HG03103 (cell line): ENCODE measurements around the gene HOXA3.
A peak's percentile ranks its signal among the peaks of the same experiment; 100 is the strongest.

Experiments
- ATAC-seq: cut with Tn5 transposase; IDR thresholded peaks from one replicate; pipeline ENCODE4 v1.9.1; 2021; ENCODE audit warnings: low read depth; ENCODE audit not compliant: unreplicated experiment

HOXA3 gene

DNA sequence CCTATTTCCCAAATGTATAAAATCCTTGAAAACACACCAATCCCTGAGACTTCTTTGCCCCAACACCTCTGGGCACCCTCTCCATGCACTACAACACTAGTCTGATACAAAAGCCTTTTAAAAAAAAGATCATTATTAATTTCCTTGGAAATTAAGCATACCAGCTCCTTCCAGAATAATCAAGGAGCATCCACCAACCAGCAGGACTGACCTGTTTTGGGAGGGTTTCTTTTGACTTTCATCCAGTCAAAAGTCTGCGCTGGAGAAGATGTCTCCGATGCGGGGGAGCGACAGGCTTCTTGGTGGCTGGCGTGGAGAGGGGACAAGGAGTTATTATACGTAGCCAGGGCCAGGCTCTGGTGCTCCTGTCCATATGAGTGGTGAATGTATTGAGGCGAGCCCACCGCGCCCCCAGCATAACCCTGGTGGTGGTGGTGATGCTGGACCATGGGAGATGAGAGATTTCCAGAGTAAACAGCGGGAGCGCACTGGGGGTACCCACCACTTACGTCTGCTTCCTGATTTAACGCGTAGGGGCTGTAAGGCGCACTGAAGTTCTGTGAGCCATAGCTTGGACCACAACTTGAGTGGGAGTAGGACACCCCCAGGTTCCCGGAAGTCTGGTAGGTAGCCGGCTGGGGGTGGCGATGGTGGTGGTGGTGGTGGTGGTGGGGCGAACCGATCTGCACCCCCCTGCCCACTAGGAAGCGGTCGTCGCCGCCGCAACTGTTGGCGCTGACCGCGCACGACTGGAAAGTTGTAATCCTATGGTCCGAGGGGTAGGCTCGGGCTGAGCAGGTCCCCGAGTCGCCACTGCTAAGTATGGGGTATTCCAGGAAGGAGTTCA lies 57.1 kb downstream of the HOXA3 start:
- no peak for ATAC-seq

DNA sequence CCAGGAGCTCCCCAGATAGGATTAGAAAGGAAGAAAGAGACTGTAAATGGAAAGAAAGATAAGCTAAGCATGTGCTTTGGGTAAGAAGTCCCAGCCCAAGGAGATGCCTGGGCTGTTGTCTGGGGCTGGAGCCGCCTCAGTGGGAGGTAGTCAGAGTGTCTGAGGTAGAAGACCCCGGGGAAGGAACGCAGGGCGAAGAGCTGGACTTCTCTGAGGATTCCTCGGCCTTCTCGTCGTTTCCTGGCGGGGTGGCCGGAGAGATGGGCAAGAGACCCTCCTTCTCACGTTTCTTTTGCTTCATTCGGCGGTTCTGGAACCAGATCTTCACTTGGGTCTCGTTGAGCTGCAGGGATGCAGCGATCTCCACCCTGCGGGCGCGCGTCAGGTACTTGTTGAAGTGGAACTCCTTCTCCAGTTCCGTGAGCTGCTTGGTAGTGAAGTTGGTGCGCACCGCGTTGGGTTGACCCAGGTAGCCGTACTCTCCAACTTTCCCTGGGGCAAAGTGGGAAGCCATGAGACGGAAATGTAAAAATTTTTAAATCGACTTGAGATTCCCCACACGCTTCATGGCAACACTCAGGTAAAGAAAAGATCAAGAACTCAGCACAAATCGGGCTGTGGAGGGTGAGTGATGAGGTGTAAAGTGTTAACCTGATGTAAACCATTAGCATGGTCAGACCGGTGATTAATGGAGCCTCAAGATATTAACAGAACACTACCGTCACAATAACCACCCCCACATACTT lies 57.9 kb downstream of the HOXA3 start:
- no peak for ATAC-seq

DNA sequence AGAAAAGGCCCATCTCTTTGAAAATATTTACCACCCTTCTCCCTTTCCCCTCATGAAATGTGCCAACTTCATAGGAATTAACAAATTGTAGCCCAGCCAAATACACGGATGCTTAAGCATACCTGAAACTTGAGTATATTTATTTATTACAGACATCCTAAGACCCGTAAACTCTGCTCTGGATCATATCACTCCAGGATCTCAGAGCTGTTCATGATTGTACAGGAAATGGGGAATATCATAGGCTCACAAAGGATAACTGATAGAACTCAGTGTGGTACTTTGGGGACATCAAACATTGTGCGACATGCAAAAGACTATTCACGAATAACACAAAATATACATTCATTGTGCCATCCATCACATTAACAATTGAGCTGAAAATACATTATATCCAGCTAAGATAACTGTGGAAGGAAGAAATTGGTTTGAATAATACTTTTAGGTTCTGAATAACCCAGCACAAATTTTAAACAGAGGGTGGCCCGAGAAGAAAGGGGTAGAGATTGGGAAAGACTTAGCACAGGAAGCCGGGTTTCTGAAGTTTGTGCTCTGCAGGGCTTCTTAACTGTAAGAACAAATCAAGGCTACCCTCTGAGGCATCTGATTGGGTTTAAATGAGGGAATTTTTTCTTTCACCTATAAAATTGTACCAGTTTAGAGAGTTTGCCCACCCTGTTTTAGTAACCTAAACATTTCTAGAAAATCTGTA lies 59.0 kb downstream of the HOXA3 start:
- ATAC-seq, result no peak

DNA sequence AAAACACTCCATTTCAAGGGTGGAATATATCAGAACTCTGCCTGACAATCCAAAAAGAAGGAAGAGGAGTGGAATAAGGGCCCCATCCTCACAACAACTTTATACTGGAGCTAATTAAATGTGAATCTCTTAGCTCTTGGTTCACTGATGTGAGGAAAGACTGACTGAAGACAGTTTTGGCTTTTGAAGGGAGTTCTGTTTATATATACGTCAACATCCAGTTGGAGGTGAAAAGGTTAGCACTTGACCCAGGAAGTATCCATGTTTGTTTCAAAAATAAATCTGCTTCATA lies 59.6 kb downstream of the HOXA3 start:
- ATAC-seq, result no peak

DNA sequence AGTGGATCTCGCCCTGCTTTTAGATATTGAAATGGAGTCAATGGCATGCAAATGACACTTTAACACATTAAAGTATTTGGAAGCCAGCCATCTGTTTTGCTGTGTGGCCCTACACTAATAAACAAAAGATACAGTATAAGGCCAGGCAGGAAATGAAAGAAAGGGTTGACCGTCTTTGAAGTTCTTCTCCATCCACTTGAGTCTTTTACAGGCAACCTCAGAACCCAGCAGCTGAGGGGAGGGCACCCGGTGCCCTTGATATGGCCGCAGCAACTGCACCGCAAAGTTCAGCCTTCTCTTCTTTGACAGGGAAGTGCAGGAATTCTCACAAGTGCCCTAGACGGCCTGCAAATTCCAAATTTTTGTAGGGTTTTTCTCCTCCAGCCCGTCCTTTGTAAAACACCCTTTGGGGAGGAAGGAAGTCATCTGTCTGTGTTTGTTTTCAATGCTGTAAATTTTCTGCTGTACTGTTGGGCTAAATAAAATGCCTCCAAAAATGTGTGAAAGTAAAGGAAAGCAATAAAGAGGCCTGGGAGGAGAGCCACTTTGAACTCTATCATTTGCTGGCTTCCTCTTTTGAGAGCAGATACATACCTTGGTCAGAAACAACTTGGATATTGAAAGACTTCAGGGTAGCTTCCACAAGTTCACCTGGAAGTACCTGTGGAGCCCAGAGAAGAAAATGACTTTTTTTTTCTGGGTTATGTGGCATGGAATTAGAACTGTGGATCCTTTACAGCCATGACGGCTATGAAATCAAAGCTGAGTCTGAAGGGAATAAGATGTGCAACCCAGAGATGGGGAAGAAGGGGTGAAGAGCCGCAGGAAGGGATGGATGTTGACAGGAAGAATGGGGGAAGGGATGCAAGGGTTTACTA lies 60.2 kb downstream of the HOXA3 start:
- ATAC-seq, result no peak

DNA sequence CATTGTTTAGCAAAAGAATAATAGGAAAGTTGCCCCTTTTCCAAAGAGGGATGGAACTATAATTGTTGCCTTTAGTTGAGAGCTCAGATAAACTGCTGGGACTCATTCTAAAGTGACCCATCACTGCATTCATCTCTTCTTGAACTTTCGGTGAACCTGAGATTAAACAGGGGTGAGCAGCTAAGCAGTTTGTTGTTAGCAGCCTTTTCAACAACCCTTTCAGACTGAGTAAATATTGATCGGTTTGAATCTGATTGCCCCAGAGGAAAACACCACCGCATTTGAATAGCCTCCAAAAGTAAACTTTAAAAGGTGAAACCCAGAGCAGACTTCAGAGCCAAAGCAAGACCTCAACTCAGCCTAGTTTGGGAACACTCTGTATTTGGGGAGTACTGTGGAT lies 61.3 kb downstream of the HOXA3 start:
- no peak for ATAC-seq

DNA sequence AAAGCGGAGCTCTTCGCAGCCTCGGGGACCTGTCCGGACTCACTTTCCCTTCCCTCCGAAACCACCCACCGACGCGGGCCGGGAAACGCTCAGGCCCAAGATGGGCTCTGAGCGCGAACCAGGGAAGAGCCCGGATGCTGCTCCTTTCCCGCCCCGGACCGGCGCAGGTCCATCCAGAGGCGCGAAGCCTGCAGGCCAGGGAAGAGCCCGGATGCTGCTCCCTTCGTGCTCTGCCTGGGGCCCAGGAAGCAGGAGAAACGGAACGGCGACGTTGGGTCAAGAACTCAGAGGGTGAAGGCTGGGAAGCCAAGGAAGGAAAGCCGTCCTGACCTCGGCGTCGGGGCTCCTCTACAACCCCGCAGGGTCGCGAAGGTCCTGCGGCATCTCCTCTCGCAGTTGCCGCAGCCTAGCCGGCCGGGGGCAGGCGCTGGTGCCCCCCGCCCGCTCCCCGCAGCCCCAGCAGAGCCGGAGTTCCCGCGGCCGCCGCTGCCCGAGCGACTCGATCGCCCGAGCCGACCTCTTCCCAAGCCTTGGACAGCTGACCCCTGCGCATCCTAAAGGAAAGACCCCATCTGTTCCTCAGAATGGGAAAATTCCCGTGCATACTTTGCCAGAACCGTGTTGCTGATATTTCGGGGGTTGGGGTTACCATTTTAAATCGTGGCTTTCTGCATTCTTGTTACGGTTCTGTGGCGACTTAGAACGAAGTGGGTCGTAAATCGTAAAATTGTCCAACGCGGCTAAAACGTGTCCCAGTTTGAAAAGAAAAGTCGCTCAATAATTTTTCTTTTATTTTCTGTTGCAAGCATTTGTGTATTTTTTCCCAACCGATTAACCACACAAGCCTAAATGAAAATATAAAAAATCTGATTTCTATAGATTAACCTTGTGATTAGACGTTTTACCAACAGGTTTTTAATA lies 64.1 kb downstream of the HOXA3 start:
- no peak for ATAC-seq

DNA sequence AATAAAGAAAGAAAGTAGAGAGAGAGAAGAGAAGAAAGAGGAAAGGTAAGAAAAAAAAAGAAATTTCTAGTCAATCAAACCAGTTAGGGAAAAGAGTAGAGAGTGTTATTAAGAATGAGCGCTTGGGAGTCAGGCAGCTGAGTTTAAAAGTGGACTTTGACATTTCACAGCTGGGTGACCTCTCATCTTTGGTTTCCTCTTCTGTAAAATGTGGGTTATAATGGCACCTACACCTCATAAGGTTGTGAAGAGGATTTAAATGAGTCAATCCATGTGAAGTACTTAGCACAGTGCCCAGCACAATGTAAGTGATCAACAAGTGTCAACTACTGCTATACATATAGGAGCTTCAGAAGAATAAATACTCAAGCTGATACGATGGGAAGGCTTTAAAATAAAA lies 68.7 kb downstream of the HOXA3 start:
- ATAC-seq, result no peak

DNA sequence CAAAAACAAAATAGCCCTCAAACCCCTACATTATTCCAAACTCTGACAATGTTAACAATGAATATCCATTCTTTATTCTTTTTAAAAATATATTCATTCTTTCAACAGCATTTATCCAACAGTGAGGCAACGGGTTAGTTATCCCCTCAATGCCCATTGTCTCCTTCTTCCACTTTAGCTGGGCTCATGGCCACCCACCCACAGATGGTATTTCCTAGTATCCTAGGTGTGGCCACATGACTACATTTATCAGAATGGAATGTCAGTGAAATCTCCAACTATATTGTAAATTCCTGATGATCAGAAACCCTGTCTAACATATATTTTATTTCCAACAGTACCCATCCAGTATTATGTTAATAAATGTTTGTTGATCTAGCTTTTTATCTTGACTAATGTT lies 70.2 kb downstream of the HOXA3 start:
- no peak for ATAC-seq

DNA sequence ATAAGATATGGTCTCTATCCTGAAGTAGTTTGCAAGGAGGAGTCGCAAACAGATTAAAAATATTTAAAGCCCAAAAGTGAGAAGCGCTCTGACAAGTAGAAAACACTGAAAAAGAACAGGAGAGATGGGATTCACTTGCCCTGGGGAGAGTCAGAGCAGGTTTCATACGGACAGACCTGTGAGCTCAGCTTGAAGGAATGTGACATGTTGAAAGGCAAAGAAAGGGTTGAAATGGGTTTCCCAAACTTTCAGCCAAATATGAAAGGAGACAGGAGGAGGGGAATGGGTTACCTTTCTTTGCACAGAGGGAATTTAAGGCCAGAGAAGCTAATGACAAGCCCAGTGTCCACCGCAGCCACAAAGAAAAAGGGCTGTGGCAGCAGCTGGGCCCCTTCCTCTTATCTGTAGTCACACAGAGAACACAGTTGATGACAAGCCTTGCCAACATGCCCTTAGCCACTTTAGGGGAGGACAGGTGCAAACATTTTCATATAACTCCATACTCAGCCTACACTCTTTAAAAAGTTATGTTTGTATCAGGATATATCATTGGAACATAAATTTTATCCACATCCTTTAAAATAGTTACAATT lies 71.4 kb downstream of the HOXA3 start:
- no peak for ATAC-seq

DNA sequence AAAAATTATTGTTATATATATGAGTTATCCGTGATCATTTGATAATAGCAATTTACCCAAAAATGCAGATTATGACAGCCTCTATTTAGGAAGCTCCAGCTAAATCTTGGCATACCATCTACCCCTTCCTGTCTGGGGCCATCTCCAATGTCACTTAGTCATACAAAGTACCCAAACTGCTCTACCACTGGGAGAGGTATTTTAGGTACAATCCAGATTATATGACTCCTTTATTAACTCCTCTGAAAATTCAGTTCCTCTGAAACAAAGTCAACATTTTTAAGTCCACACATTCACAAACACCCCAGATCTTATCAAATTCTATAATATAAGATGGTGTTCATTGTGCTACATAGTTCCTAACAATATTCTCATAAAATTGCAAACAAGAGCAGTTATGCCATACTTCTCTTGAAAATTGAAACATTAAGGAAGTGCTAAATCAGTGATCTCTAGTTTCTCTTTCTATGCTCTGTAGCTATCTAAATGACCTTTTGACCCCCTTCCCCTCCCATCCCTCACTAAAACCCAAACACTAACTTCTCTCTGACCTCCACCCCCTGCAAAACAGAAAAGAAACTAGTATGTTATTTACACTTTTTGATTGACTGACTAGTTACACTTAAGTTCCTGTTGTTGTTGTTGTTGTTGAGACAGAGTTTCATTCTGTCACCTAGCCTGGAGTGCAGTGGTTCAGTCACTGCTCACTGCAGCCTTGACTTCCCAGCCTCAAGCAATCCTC lies 73.0 kb downstream of the HOXA3 start:
- ATAC-seq, result peak; percentile 51

DNA sequence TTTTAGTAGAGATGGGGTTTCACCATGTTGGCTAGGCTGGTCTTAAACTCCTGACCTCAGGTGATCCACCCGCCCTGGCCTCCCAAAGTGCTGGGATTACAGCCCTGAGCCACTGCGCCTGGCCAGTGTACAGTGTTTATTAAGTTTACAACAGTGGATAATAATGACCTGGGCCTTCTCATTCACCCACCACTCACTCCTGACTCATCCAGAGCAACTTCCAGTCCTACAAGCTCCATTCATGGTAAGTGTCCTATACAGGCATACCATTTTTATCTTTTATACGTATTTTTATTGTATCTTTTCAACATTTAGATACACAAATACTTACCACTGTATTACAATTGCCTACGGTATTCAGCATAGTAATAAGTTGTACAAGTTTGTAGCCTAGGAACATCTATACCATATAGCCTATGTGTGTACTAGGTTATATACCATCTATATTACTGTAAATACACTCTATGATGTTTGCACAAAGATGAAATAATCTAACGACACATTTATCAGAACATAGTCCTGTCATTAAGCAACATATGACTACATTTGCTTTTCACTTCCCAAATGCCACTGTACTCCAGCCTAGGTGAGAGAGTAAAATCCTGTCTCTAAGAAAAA lies 73.7 kb downstream of the HOXA3 start:
- no peak for ATAC-seq

DNA sequence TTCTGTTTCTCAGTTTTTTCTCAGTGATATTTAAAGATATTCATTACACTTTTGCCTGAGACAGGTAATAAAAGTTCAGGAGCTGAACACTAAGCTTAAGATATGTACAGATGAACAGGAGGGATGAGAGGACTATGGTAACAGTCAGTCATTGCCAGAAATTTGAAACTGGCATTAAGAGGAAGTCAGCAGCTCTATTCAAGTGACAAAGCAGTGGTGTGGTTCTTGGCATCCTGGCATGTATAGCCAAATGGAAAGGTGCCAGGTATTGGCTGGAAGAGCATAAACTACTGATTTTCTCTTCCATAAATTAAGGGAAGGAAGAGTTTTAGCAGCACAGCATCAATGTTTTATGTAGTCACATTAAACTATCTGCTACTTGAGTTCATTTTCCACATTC lies 79.3 kb downstream of the HOXA3 start:
- ATAC-seq, result no peak

DNA sequence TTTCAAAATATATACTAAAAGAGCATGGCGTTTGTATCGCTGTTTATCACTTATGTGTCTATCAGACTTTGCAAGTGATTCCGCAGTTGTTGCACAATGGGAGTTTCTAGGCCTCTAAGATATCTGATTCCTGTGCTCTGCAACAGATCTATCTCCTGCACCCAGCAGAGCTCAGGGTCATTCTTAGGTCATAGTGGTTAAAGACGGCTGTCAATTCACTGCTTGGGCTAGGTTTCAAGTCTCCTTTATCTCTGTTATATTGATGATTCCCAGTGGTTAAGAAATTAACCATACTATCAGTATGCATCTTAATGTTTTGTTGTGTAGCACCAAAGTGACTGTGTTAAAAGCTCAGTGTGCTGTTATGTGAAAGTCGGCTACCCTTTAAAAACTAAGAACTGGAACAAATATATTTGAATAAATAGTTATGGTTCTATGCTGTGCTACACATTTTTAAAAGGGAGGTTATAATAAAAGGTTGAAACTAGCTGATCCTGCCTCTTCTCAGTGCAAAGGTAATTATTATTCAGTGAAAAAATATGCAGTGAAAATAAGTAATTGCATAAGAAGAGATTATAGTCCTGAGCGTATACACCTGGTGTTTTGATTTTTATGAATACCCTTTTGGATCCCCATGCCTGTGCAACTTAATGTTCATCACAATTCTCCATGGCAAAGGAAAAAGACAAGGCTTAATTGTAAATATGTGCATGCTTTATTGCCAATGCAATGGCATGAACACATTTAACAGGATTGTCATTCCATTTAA lies 80.6 kb downstream of the HOXA3 start:
- ATAC-seq, result no peak

DNA sequence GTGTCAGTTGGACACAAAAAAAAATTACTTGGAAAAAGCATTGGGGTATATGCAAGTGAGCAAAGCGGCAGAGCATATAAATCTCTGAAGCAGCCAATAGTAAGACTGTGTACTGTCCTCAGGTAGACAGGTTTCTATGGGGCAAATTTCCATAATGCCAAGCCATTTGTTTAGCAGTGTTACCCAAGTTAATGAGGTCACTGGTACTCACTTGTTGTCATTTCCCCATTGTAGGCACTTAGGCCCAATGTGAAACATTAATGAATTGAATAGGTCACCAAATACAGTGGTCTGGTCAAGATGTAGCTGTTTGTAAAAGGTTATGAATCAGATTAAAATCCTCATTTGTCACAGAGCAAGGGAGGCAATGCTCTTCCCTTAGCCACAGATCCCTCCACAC lies 84.1 kb downstream of the HOXA3 start:
- ATAC-seq, result no peak

DNA sequence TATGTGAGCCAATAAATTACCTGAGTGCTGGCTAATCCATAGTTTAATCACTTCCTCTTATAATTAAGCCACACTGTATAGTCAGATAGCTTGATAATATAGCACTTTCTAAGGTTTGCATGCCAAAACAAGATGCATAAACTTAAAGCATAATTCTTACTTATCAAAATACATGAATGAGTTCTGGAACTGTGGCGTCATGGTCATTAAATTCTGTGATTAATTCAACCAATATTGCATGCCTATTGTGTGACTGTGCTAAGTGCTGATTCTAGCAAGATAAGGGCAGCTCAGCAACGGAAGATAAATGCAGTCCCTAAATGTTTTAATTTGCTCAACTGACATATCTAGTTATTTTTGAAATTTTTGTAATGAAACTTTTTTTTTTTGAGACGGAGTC lies 86.2 kb downstream of the HOXA3 start:
- no peak for ATAC-seq

DNA sequence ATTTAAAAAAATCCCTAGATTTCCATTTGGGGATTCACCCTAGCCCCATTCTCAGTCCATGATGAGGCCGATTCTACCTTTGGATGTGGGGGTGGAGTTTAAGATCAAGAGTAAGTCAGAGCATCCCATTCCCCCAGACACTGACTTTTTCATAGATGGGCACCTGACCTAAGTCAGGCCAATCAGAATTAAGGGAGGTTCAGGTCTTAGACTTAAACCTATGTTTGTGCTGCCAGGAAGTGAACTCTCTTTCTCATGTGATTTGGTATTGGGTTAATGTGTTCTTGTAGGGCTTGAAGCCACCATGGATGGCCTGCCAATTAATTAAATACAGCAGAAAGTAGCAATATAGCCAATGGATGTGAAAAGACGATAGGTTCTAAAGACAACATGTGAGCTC lies 86.7 kb downstream of the HOXA3 start:
- ATAC-seq, result no peak
